HG03103 (cell line): ENCODE measurements around the gene MUL1.

Experiments
- ATAC-seq: cut with Tn5 transposase; IDR thresholded peaks from one replicate; pipeline ENCODE4 v1.9.1; 2021; ENCODE audit warnings: low read depth; ENCODE audit not compliant: unreplicated experiment

MUL1 gene

DNA sequence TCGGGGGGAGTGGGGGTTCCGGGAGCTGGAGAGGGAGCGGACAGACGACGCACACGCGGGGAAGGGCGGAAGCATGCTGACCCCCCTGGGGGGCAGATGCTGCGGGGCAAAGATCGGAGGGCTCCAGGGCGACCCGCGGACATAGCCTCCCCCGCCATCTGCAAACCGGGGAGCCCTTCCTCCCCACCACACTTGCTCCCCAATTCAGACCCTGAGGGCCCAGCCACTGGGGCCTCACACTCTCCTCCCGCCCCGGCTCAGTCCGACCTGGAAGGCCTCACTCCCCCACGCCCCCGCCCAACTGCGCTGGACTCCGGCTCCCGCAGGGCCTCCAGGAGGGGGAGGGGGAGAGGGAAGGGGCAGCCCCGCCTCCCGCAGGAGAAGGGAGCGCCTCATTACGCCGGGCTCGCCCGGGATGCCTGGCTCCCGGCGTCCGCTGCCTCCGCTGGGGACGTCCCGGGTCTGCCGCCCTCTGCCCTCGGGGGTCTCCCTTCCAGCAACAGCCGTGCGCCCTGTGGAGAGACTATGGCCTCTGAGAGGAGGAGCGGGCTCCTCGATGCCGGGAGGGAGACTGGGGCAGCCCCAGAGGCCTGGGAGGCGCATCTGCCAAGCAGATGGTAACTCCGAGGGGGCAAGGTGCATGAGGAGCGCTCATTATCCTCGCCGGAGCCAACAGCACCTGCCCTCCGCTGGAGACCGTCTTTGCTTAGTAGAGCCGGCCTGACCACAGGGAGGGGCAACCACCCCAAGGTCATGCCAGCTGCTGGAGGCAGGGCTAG is 21.3 kb downstream of the MUL1 start:
- ATAC-seq = no peak

DNA sequence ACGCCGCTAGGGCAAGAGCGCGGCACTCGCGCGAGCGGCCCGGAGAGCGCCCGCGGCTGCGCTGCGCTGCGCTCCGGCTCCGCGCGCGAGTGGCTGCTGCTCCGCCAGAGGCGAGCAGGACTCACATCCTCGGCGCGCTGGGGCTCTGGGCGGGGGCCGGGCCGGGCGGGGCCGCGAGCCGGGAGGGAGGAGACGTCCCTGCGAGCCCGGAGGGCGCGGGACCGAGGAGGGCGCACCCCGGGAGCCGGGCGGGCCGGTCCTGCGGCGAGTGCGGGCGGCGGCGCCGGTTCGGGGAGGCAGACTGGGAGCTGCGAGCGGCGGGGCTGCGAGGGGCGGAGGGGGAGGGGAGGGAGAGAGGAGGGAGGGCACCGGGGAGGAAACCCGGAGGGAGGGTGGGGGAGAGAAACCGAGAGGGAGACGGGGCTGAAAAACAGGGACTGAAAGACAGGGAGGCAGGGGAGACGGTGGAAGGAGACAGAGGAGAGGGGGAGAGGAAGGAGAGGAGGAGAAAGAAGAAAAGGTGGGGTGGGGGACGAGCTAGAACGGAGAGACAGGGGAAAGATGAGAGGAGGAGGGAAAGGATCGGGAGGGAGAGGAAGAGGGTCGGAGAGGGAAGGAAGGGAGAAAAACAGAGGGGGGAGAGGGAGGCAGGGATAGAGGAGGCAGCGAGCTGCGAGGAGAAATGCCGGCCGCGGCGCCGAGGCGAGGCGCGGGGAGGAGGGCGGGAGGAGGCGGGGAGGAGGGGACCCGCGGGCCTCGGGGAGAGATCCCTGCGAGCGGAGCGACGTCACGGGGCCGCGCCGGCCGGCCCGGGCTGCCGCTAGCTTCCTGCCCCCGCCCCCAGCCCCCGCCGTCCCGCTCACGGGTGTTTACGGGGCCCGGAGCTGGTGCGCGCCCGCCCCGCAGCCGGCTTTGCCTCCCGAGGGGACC is 22.2 kb downstream of the MUL1 start, which contains the start of gene CAMK2N1:
TSS of gene CAMK2N1 (minus strand) at position 684 of the 930 bp plus-strand sequence. CDS start 831 bp downstream, outside the sequence.
- ATAC-seq = no peak

DNA sequence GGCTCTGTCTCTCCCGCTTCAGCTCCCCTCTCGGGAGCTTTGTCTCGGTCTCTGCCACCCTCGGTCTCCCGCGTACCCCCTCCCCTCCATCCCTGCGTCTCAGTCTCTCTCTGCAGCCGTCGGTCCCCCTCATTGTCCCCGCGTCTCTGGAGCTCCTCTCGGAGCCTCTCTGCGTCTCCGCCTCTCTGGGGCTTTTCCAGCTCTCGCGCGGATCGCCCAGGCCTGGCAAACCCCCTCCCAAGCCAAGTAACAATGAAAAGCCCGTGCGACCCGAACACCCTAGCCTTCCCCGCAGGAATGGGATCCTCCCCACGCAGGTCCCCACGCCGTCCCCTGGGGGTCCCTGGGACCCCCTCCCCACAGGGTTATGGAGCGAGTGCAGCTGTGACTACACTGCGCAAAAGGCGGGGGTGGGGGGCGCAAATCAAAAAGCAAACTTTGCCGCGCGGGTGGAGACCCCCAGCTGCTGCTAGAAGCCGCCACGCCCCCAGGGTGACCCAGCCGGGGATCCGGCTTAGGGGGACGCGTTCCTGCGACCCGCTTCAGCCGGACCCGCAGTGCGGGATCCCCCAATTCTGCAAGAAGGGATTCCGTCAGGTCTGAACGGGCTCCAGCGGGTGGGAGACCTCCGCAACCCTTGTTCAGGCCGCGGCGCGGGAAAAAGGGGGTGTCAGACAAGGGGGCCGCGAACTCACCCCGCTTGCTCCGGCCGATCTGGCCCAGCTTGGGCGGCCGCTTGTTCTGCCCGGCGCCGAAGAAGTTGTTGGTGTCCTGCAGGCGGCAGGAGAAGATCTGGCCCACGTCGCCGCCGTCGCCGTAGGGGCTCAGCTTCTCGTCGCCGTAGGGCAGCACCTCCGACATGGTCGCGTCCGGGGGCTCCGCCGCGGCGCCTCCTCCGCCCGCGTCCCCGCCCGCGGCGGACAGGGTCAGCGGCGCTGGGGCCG is 23.2 kb downstream of the MUL1 start:
- no peak for ATAC-seq

DNA sequence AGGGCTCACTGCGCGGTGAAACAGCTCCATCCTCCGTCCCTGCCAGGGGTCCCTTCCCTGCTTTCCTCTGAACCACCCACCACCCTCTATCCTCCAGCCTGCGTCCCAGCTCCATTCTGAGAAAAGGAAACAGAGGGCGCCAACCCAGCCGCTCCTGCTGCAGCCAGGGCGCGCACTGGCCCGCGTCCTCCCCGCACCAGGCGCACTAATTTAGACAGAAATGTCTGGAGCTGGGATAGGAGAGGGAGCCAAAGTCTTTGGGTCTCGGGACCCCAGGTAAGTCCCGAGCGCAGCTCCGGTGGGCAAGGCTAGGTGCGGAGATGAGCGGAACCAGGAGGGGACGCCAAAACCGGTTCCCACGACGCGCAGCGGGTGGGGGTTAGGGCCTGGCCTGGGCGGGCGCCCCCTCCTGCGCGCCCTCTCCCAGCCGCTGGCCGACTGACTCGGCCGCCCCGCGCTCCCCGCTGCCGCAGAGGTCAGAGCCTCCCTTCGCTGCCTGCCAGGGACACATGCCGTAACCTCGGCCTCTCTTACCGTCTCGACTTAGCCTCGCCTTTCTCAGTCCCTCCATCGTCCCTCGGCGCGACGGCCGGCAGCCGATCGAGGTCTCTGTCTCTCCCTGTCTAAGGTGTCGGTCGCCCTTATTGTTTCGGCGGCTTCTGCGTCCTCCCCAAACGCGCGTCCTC is 24.0 kb downstream of the MUL1 start:
- no peak for ATAC-seq

DNA sequence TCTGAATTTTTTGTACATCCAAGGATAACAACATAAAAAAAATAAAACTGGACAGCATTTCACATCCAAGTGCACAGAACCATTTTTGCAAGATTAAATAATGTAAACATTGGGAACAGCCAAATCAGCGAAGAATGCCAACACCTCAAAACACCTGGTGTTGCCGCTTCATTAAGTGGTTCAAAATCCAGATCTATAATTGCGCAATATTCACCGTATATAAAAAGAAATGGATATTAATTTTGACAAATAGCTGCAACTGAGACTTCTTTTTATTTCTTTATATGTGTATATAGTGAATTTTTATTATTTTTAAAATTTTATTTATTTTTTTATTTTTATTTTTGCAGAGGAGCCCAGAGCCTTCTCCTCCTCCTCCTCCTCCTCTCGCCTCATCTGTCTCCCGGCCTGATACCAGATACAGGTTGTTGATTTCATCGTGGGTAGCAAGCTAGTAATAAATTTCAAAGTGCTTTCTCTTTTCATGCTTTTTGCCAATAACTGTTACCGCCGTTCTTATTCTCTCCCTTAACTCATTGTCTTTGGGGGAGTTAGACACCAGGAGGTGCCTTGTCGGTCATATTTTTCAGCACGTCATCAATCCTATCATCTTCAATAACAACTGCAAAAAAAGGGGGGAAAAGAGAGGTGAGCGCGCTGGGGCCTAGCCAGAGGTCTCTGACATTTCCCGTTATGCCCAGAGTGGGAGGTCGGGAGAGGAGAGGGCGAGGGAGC is 24.7 kb downstream of the MUL1 start:
- ATAC-seq = no peak

DNA sequence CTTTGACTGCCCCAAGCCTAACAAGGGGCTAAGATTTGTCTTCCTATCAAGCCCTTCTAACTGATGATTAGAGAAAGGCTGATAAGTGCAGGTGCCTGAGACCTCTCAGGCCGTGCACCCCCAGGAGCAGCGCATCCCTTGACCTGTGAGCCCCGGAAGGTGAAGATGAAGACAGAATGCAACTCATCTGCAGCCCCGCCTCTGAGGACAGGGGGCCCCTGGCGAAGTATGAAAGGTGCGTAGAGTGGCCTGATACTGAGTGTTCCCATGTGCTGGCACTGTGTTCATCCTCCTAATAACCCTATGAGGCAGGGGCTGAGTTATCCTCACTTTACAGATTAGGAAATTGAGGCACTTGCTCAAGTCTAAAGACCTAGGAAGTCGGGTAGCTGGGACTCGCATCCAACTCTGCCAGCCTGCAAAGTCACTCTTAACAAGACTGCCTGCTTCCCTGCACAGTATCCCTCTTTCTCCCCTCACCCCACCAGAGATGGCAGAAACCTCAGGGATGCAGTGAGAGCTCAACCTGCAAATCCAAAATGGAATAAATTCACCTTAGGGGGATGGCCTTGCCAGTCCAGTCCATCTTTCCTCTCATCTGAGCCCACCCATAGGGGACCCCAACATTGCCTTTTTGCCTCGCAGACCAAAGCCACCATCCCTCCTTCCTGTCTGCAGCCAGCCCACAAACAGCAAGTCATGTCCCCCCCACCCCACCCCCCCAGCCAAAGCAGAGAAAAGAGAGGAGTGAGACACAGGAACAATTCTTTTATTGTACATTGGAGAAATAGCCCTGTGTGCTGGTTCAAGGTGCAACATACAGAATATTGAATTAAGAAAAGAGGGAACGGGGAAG is 26.1 kb downstream of the MUL1 start:
- no peak for ATAC-seq

- no peak for ATAC-seq
Measured at GRCh38 chr1:20480951-20481617, 26.9 kb downstream of the MUL1 start.

GRCh38 chr1:20480243-20480944 is 27.6 kb downstream of the MUL1 start:
- no peak for ATAC-seq

GRCh38 chr1:20479840-20480239 is 28.1 kb downstream of the MUL1 start:
- ATAC-seq = no peak

DNA sequence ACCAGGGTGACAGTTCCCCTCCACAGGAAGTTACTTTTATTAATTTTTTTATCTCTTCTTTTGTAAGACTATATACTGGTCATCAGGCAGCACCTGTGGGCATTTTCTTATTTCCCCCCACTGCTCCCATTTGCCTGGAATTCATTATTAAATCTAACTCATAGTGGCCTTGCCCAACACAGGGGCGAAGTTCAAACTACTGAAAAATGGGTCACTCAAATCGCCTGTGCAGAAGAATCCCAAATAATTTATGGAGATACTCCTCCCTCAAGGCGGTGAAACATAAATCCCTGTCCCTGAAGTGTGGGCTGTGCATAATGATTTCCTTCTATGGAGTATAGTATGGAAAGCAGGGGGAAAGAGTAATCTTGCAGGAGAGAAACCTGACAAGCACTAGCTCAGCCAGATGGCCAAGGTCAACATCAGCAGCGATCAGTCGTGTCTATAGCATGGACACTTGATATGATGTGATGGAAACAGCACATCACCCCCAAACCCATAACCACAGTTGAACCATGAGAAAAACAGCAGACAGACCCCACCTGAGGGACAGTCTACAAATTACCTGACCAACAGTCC is 29.8 kb downstream of the MUL1 start:
- no peak for ATAC-seq

DNA sequence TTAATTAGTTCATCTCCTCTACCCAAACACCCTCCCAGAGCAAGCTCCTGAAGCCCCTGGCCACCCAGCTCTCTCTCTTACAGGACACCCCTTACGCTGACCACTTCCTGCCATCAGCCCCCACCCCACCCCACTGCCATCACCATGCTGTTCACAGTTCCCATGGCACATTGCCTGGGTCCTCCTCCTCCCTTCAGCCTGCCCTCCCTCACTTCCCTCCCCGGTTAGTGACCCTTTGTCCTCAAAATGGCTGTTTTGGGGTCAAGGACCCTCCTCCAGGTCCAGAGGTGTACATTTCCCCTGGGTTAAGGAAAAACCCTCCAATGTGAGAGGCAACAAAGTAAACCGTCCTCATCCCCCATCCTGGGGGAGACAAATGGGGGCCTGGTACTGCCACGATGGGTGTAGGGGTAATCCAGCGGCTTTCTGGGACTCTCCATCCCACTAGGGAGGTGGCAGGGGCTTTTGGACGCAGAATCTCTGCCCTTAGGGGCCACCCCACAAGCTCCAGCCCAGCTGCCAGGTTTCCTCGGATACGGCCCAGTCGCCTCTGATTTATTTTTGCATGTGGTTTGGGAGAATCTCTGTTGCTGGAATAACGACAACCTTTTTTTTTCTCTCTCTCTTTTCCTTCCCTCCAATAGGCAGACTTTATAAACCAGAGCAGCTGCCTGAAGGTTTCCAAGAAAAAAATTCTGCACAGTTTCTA is 30.4 kb downstream of the MUL1 start:
- no peak for ATAC-seq

DNA sequence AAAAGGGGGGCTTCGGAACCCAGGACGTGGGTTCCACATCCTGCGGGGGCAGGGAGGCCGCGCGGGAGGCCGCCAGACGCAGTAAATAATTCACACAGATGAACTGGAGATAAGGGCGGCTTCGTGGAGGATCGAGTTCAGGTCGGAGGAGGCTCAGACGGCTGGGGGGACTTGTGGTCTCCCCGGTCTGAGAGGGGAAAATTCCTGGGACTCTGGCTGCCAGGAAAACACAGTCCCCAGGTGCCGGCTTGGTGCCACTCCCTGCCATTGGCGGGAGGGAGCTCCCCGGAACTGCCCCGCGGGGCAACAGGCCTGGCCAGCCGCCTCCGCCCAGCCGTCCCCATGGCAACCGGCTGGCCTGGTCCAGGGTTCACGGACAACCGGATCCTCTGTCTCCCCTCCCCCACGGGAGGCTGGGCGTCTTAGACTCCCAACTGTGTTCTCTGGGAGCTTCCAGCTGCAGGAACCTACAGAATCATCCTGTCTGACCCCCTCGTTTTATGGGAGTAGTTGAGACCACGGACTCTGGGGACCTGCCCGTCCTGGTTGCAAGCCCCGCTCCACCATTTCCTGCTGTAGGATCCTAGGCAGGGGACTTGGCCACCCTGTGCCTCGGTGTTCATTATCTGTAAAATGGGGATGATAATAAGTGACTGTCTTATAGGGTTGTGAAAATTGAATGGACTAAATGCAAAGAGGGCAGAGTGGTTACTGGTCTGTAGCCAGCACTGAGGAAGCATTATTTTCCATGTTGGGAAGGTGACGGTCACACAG is 31.5 kb downstream of the MUL1 start:
- ATAC-seq = no peak

- no peak for ATAC-seq
Measured at GRCh38 chr1:20474996-20475395, 33.0 kb downstream of the MUL1 start.

GRCh38 chr1:20474333-20474975 is 33.5 kb downstream of the MUL1 start:
- ATAC-seq = no peak

GRCh38 chr1:20473894-20474293 is 34.1 kb downstream of the MUL1 start:
- no peak for ATAC-seq
